HepG2 (cell line): Measurements from ENCODE around the gene FABP1. TPM values are rescaled to one million over a fixed set of nuclear protein-coding genes. Genes with fewer than 3 reads are reported as not detected.

Experiments used
- GFI1 ChIP-seq: sonication (generic); formaldehyde crosslinking; IDR thresholded peaks from 2 replicates; pipeline ENCODE4 v1.5.0; 2020; ENCODE audit warnings: missing genetic modification reagents, mild to moderate bottlenecking, borderline replicate concordance
- GPN1 ChIP-seq: sonication (generic); formaldehyde crosslinking; IDR thresholded peaks from 2 replicates; pipeline ENCODE4 v1.5.1; 2020; ENCODE audit warnings: missing genetic modification reagents, borderline replicate concordance
- HDAC1 ChIP-seq: sonication (generic); formaldehyde crosslinking; IDR thresholded peaks from 2 replicates; pipeline ENCODE4 v1.5.1; 2020; ENCODE audit warnings: mild to moderate bottlenecking, missing genetic modification reagents
- JDP2 ChIP-seq: sonication (generic); formaldehyde crosslinking; IDR thresholded peaks from 2 replicates; pipeline ENCODE4 v1.8.1; 2022; ENCODE audit warnings: missing genetic modification reagents, borderline replicate concordance
- MAFK ChIP-seq, 2 experiments: IDR thresholded peaks in 1 of 2; conservative IDR thresholded peaks in 1 of 2; 2 replicates each; pipeline ENCODE4 v1.6.1; 2011; ENCODE audit warnings: improper control_type of control experiment in 2 of 2, low read length in 2 of 2
- PCBP1 ChIP-seq: fragments of 200-400 bp; formaldehyde crosslinking; IDR thresholded peaks from 2 replicates; pipeline ENCODE4 v1.6.1; 2017; ENCODE audit warnings: mild to moderate bottlenecking, low read depth, low read length, borderline replicate concordance
- PHF21A ChIP-seq: sonication (generic); formaldehyde crosslinking; IDR thresholded peaks from 2 replicates; pipeline ENCODE4 v1.5.0; 2020; ENCODE audit warnings: mild to moderate bottlenecking, missing genetic modification reagents
- RARG ChIP-seq: sonication (generic); formaldehyde crosslinking; IDR thresholded peaks from 2 replicates; pipeline ENCODE4 v1.4.0; 2020; ENCODE audit warnings: low read depth, mild to moderate bottlenecking, missing genetic modification reagents
- RNF2 ChIP-seq: fragments of 450-650 bp; conservative IDR thresholded peaks from 2 replicates; pipeline ENCODE4 v1.6.1; 2016; ENCODE audit warnings: low read depth
- RNF219 ChIP-seq: sonication (generic); formaldehyde crosslinking; IDR thresholded peaks from 2 replicates; pipeline ENCODE4 v1.5.0; 2020; ENCODE audit warnings: mild to moderate bottlenecking, missing genetic modification reagents
- SALL1 ChIP-seq: sonication (generic); formaldehyde crosslinking; IDR thresholded peaks from 2 replicates; pipeline ENCODE4 v1.8.0; 2022; ENCODE audit warnings: mild to moderate bottlenecking, missing genetic modification reagents
- SIN3B ChIP-seq: fragments of 150-350 bp; IDR thresholded peaks from 2 replicates; pipeline ENCODE4 v1.6.1; 2014; ENCODE audit warnings: low read length
- SOX6 ChIP-seq, 2 experiments: fragments of 450-650 bp in 1 of 2; sonication (generic) in 1 of 2; formaldehyde crosslinking in 1 of 2; IDR thresholded peaks; 2 replicates each; pipeline versions ENCODE4 v1.4.0 to v1.6.1; 2017 to 2020; ENCODE audit warnings: antibody characterized with exemption in 1 of 2, mild to moderate bottlenecking in 1 of 2, missing genetic modification reagents in 1 of 2
- STAT5B ChIP-seq: sonication (generic); formaldehyde crosslinking; IDR thresholded peaks from 2 replicates; pipeline ENCODE4 v1.4.0; 2020; ENCODE audit warnings: missing genetic modification reagents
- THAP8 ChIP-seq: sonication (generic); formaldehyde crosslinking; IDR thresholded peaks from 2 replicates; pipeline ENCODE4 v1.5.1; 2020; ENCODE audit warnings: missing genetic modification reagents, mild to moderate bottlenecking, borderline replicate concordance
- TRAFD1 ChIP-seq: sonication (generic); formaldehyde crosslinking; IDR thresholded peaks from 2 replicates; pipeline ENCODE4 v1.5.1; 2020; ENCODE audit warnings: missing genetic modification reagents, mild to moderate bottlenecking, borderline replicate concordance
- ZBTB8A ChIP-seq: sonication (generic); formaldehyde crosslinking; IDR thresholded peaks from 2 replicates; pipeline ENCODE4 v1.4.0; 2020; ENCODE audit warnings: mild to moderate bottlenecking, low read depth, missing genetic modification reagents, borderline replicate concordance
- ZNF337 ChIP-seq: sonication (generic); formaldehyde crosslinking; IDR thresholded peaks from 2 replicates; pipeline ENCODE4 v1.5.1; 2020; ENCODE audit warnings: missing genetic modification reagents, low read depth, mild to moderate bottlenecking, borderline replicate concordance
- ZNF501 ChIP-seq: sonication (generic); formaldehyde crosslinking; IDR thresholded peaks from 2 replicates; pipeline ENCODE4 v1.5.1; 2020; ENCODE audit warnings: mild to moderate bottlenecking, moderate library complexity, missing genetic modification reagents
- ZNF503 ChIP-seq: sonication (generic); formaldehyde crosslinking; IDR thresholded peaks from 2 replicates; pipeline ENCODE4 v1.4.0; 2020; ENCODE audit warnings: missing genetic modification reagents
- ZNF572 ChIP-seq: sonication (generic); formaldehyde crosslinking; IDR thresholded peaks from 2 replicates; pipeline ENCODE4 v1.5.1; 2020; ENCODE audit warnings: mild to moderate bottlenecking, missing genetic modification reagents
- ZNF644 ChIP-seq: IDR thresholded peaks from 2 replicates; pipeline ENCODE4 v1.6.1; 2016; ENCODE audit warnings: low read depth
- ZNF737 ChIP-seq: sonication (generic); formaldehyde crosslinking; IDR thresholded peaks from 2 replicates; pipeline ENCODE4 v1.5.0; 2020; ENCODE audit warnings: missing genetic modification reagents, mild to moderate bottlenecking, borderline replicate concordance
- ZSCAN22 ChIP-seq: sonication (generic); formaldehyde crosslinking; IDR thresholded peaks from 2 replicates; pipeline ENCODE4 v1.4.0; 2020; ENCODE audit warnings: mild to moderate bottlenecking, missing genetic modification reagents
- polyA plus RNA-seq, 8 experiments: library from polyadenylated mRNA; depleted of rRNA in 3 of 8; stranded (reverse) in 7 of 8; unstranded in 1 of 8; fragments of >200 nt; fragmentation: Illumina TruSeq in 4 of 8; extraction: Trizol in 4 of 8; gene quantifications; 2 replicates each; pipeline versions ENCODE4 v1.2.1 to v1.2.3, GENCODE V29; 2011 to 2016; ENCODE audit warnings: low read depth in 4 of 8, missing spikeins in 1 of 8, mixed read lengths in 1 of 8; ENCODE audit not compliant: insufficient read depth in 1 of 8
- total RNA-seq, 5 experiments: library from RNA; depleted of rRNA; stranded (reverse); fragments of >200 nt; fragmentation: Illumina TruSeq; extraction: Trizol; gene quantifications; 2 replicates each; pipeline ENCODE4 v1.2.3, GENCODE V29; 2016; ENCODE audit warnings: low read depth in 1 of 5

The FABP1 gene
- total and polyA plus RNA-seq, 2 of the 13 experiments (the other 11 are each of a cell fraction or from before 2014, with no cell fraction given) = 644 to 1,608 TPM

- TF ChIP-seq TRAFD1 (CRISPR knock-in tag) (no peak), GFI1 (no peak), ZNF337 (CRISPR knock-in tag) (no peak), ZNF737 (CRISPR knock-in tag) (peak; percentile 74; the same call in 1 of the 2 replicates), ZNF644 (CRISPR knock-in tag) (no peak), ZNF572 (CRISPR knock-in tag) (peak; percentile 63), ZNF501 (CRISPR knock-in tag) (peak; percentile 71), STAT5B (CRISPR knock-in tag) (no peak), RNF2 (no peak), RARG (CRISPR knock-in tag) (no peak), PHF21A (CRISPR knock-in tag) (no peak), ZBTB8A (CRISPR knock-in tag) (no peak), RNF219 (CRISPR knock-in tag) (no peak), HDAC1 (no peak), SALL1 (no peak), PCBP1 (no peak), ZSCAN22 (no peak), MAFK (conservative IDR thresholded peaks at IDR 0.05 in 1 of 2, IDR thresholded peaks at IDR 0.05 in 1 of 2; ENCODE audit: low read length in 2 of 2) (no peak), JDP2 (CRISPR knock-in tag) (no peak), ZNF503 (CRISPR knock-in tag) (no peak), SIN3B (no peak), THAP8 (CRISPR knock-in tag) (peak; percentile 25; the same call in 1 of the 2 replicates), GPN1 (CRISPR knock-in tag) (no peak), SOX6 (IDR thresholded peaks at IDR 0.05) (no peak), SOX6 (CRISPR knock-in tag; IDR thresholded peaks at IDR 0.05) (no peak)
Measured at GRCh38 chr2:88125924-88126771, 1.7 kb downstream of the FABP1 start (continued).
